Liver (tissue), 3 donors: ENCODE results near the gene ELOB.

ENCODE experiments used
- CTCF ChIP-seq: fragments of 150-350 bp; IDR thresholded peaks from 2 replicates; pipeline ENCODE4 v1.5.1; 2017; ENCODE audit warnings: improper control_type of control experiment, low read depth, low read length; ENCODE audit not compliant: missing input control
- GABPA ChIP-seq, 2 donors: IDR thresholded peaks in 1 of 2; conservative IDR thresholded peaks in 1 of 2; 2 replicates each; pipeline ENCODE4 v1.6.1; 2016; ENCODE audit warnings: antibody characterized with exemption in 2 of 2, mild to moderate bottlenecking in 1 of 2, moderate library complexity in 1 of 2
- RAD21 ChIP-seq, 2 donors: IDR thresholded peaks; 2 replicates each; pipeline ENCODE4 v1.6.1; 2016; ENCODE audit warnings: antibody characterized with exemption in 2 of 2, mild to moderate bottlenecking in 2 of 2
- donor health status: healthy.
- donor health status: healthy.

- no peak for TF ChIP-seq GABPA (IDR thresholded peaks at IDR 0.05 in 1 of 2, conservative IDR thresholded peaks at IDR 0.05 in 1 of 2)
- no peak for TF ChIP-seq CTCF
- TF ChIP-seq RAD21 (IDR thresholded peaks at IDR 0.05): no peak
These were observed 27.6 kb downstream of the ELOB start for GRCh38 chr16:2749476-2749875.
